SH-SY5Y (cell line): ENCODE data around the gene SPC25.

ENCODE experiments used
- GATA2 ChIP-seq: IDR thresholded peaks from 2 replicates; pipeline ENCODE4 v1.6.1; 2011; ENCODE audit warnings: mild to moderate bottlenecking, low read depth, low read length
- GATA3 ChIP-seq: IDR thresholded peaks from 2 replicates; pipeline ENCODE4 v1.6.1; 2011; ENCODE audit warnings: low read depth, mild to moderate bottlenecking, low read length, moderate library complexity

DNA sequence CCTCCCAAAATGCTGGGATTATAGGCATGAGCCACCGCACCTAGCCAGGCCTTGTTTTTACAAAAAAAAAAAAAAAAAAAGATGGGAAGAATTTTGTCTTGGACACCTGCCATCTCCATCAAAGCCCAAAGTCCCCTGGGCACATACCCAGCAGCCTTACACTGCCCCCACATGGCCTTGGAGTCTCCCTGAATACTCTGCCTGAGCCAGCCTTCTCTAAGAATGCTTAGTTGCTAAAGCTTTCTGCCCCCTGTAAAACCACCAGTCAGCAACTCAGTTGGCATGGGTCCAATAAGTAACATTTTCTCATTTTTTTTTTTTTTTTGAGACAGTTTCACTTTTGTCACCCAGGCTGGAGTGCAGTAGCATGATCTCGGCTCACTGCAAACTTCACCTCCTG is 40.6 kb downstream of the SPC25 start:
- TF ChIP-seq GATA3 (no peak), GATA2 (no peak)
